IMR-90 (cell line): Measurements from ENCODE around the gene ALDH3A2. TPM values are rescaled to one million over a fixed set of nuclear protein-coding genes. Genes with fewer than 3 reads are reported as not detected.

Source experiments
- ATAC-seq: fragments of 200-7000 bp; cut with Tn5 transposase; 2 replicates; pipeline ENCODE4 v1.9.1; 2020; ENCODE audit warnings: low read depth, mild to moderate bottlenecking, moderate library complexity
- BruUV-seq: library from RNA; stranded (reverse); fragments of 400-500 nt; replicated peaks from 2 replicates; lab custom pipeline; 2021; lab: Mats Ljungman, UMichigan
- CTCF ChIA-PET: fragments of 300-600 bp; formaldehyde crosslinking; extraction: SDS; loops from one replicate; lab custom pipeline; 2021; ENCODE audit warnings: antibody characterized with exemption; lab: Yijun Ruan, JAX
- POLR2A ChIA-PET: fragments of 300-600 bp; sonication (Branson Sonifier 250); formaldehyde crosslinking; loops from one replicate; lab custom pipeline; 2022; ENCODE audit warnings: antibody characterized with exemption; ENCODE audit not compliant: unreplicated experiment; lab: Charles Lee
- DNase-seq: peaks from one replicate; pipeline ENCODE4 v3.0.0; 2013
- H2AFZ ChIP-seq: replicated peaks from 2 replicates; pipeline ENCODE3; 2013; ENCODE audit warnings: low read length, mild to moderate bottlenecking; ENCODE audit not compliant: poor library complexity
- H2AK5ac ChIP-seq: 2 replicates; pipeline ENCODE4 v1.6.1; 2013; ENCODE audit warnings: low read depth, low read length, inconsistent platforms
- H2AK9ac ChIP-seq: replicated peaks from 2 replicates; pipeline ENCODE3; 2013; ENCODE audit warnings: mild to moderate bottlenecking, low read depth, low read length, moderate library complexity; ENCODE audit not compliant: poor library complexity
- H2BK120ac ChIP-seq: 2 replicates; pipeline ENCODE4 v1.6.1; 2013; ENCODE audit warnings: low read depth, low read length, inconsistent platforms
- H2BK15ac ChIP-seq: 3 replicates; pipeline ENCODE4 v1.6.1; 2013; ENCODE audit warnings: low read depth, low read length, inconsistent platforms
- H2BK20ac ChIP-seq: 2 replicates; pipeline ENCODE4 v1.6.1; 2013; ENCODE audit warnings: low read depth, mild to moderate bottlenecking, inconsistent platforms, low read length, moderate library complexity
- H2BK5ac ChIP-seq: 2 replicates; pipeline ENCODE4 v1.6.1; 2013; ENCODE audit warnings: mild to moderate bottlenecking, low read depth, low read length, inconsistent platforms; ENCODE audit not compliant: poor library complexity, severe bottlenecking
- H3K14ac ChIP-seq: replicated peaks from 2 replicates; pipeline ENCODE4 v1.6.1; 2013; ENCODE audit warnings: low read depth, low read length, inconsistent platforms
- H3K18ac ChIP-seq: 2 replicates; pipeline ENCODE4 v1.6.1; 2013; ENCODE audit warnings: low read depth, low read length, control low read depth
- H3K23ac ChIP-seq: 2 replicates; pipeline ENCODE4 v1.6.1; 2013; ENCODE audit warnings: low read depth, low read length, inconsistent platforms
- H3K27ac ChIP-seq: 2 replicates; pipeline ENCODE4 v1.5.1; 2013; ENCODE audit warnings: mild to moderate bottlenecking, control low read depth, low read length; ENCODE audit not compliant: insufficient read depth
- H3K27me3 ChIP-seq: 2 replicates; pipeline ENCODE4 v1.6.1; 2013; ENCODE audit warnings: low read length; ENCODE audit not compliant: control insufficient read depth, insufficient read depth
- H3K36me3 ChIP-seq: 2 replicates; pipeline ENCODE4 v1.6.1; 2013; ENCODE audit warnings: low read length, mixed read lengths; ENCODE audit not compliant: control insufficient read depth, insufficient read depth
- H3K4ac ChIP-seq: 2 replicates; pipeline ENCODE4 v1.6.1; 2013; ENCODE audit warnings: low read depth, low read length, inconsistent platforms
- H3K4me1 ChIP-seq: 2 replicates; pipeline ENCODE4 v1.6.1; 2013; ENCODE audit warnings: low read length, mixed read lengths; ENCODE audit not compliant: control insufficient read depth, insufficient read depth
- H3K4me2 ChIP-seq: 2 replicates; pipeline ENCODE4 v1.6.1; 2013; ENCODE audit warnings: low read depth, mild to moderate bottlenecking, control low read depth, low read length, moderate library complexity
- H3K4me3 ChIP-seq: 2 replicates; pipeline ENCODE4 v1.5.1; 2013; ENCODE audit warnings: low read depth, mild to moderate bottlenecking, control low read depth, low read length, moderate library complexity; ENCODE audit not compliant: insufficient read depth
- H3K56ac ChIP-seq: 2 replicates; pipeline ENCODE4 v1.6.1; 2013; ENCODE audit warnings: low read length, inconsistent platforms; ENCODE audit not compliant: insufficient read depth; ENCODE audit errors: extremely low read depth
- H3K79me1 ChIP-seq, 2 experiments: 2 replicates each; pipeline ENCODE4 v1.6.1; 2013; ENCODE audit warnings: low read length in 2 of 2, inconsistent platforms in 1 of 2, low read depth in 1 of 2
- H3K9ac ChIP-seq: 2 replicates; pipeline ENCODE4 v1.6.1; 2013; ENCODE audit warnings: low read depth, low read length, control low read depth
- H3K9me1 ChIP-seq: 2 replicates; pipeline ENCODE4 v1.6.1; 2013; ENCODE audit warnings: low read length, inconsistent platforms; ENCODE audit not compliant: insufficient read depth
- H3K9me3 ChIP-seq: 2 replicates; pipeline ENCODE4 v1.6.1; 2013; ENCODE audit warnings: low read length; ENCODE audit not compliant: control insufficient read depth, insufficient read depth
- H4K20me1 ChIP-seq: 2 replicates; pipeline ENCODE4 v1.6.1; 2013; ENCODE audit warnings: low read length, inconsistent platforms; ENCODE audit not compliant: insufficient read depth
- H4K5ac ChIP-seq: 2 replicates; pipeline ENCODE4 v1.6.1; 2013; ENCODE audit warnings: mild to moderate bottlenecking, low read depth, low read length, control low read depth
- H4K8ac ChIP-seq, 2 experiments: 2 replicates each; pipeline ENCODE4 v1.6.1; 2013; ENCODE audit warnings: low read depth in 2 of 2, low read length in 2 of 2, control low read depth in 1 of 2, inconsistent platforms in 1 of 2
- H4K91ac ChIP-seq: 2 replicates; pipeline ENCODE4 v1.6.1; 2013; ENCODE audit warnings: low read depth, low read length, inconsistent platforms; ENCODE audit not compliant: insufficient read depth
- CEBPB ChIP-seq: IDR thresholded peaks from 2 replicates; pipeline ENCODE4 v1.6.1; 2012; ENCODE audit warnings: low read depth, low read length, improper control_type of control experiment
- FOS ChIP-seq: fragments of 150-350 bp; IDR thresholded peaks from 2 replicates; pipeline ENCODE4 v1.6.1; 2016; ENCODE audit warnings: low read depth, low read length
- MAFK ChIP-seq: IDR thresholded peaks from 2 replicates; pipeline ENCODE4 v1.6.1; 2012; ENCODE audit warnings: low read depth, low read length, improper control_type of control experiment
- MAZ ChIP-seq: IDR thresholded peaks from 2 replicates; pipeline ENCODE4 v1.6.1; 2012; ENCODE audit warnings: low read depth, mild to moderate bottlenecking, low read length, improper control_type of control experiment, moderate library complexity, borderline replicate concordance
- POLR2A ChIP-seq: IDR thresholded peaks from 2 replicates; pipeline ENCODE4 v1.6.1; 2012; ENCODE audit warnings: mild to moderate bottlenecking, low read depth, low read length
- RCOR1 ChIP-seq: IDR thresholded peaks from 2 replicates; pipeline ENCODE4 v1.6.1; 2012; ENCODE audit warnings: mild to moderate bottlenecking, low read length, improper control_type of control experiment; ENCODE audit not compliant: insufficient replicate concordance
- RFX5 ChIP-seq: IDR thresholded peaks from 2 replicates; pipeline ENCODE4 v1.8.0; 2012; ENCODE audit warnings: low read depth, mild to moderate bottlenecking, low read length, moderate library complexity
- SMC3 ChIP-seq: fragments of 150-350 bp; IDR thresholded peaks from 2 replicates; pipeline ENCODE4 v1.6.1; 2016; ENCODE audit warnings: low read depth, mild to moderate bottlenecking, antibody characterized with exemption, low read length, moderate library complexity
- WGBS, 2 experiments: methylation state at CpG; one replicate each; pipeline versions ENCODE4 v1.1.5 to v1.1.7; 2013; ENCODE audit warnings: missing lambda C conversion rate in 2 of 2; ENCODE audit not compliant: insufficient read length in 1 of 2; ENCODE audit errors: extremely low coverage in 2 of 2; 5-methylcytosine and 5-hydroxymethylcytosine counted together
- dilution Hi-C: fragments of 300-500 bp; cut with HindIII; formaldehyde crosslinking; loops from one replicate; pipeline ENCODE4 v1.14.3; 2018; ENCODE audit warnings: low sequenced_read_pairs; ENCODE audit not compliant: unreplicated experiment
- in situ Hi-C: fragments of 300-500 bp; cut with MboI; formaldehyde crosslinking; loops from 3 replicates; pipeline ENCODE4 v1.14.3; 2019; ENCODE audit warnings: low sequenced_read_pairs, inconsistent platforms, mixed read lengths
- intact Hi-C: fragments of 100-400 bp; cut with micrococcal nuclease; formaldehyde crosslinking; loops from 2 replicates; pipeline ENCODE4 v1.10.0; 2022
- polyA plus RNA-seq, 3 experiments: library from polyadenylated mRNA; depleted of rRNA; stranded (reverse); fragments of >200 nt; gene quantifications; 2 replicates each; pipeline ENCODE4 v1.2.3, GENCODE V29; 2012; ENCODE audit warnings: low replicate concordance in 1 of 3
- total RNA-seq: library from RNA; depleted of rRNA; stranded (reverse); fragments of >200 nt; gene quantifications from 2 replicates; pipeline ENCODE4 v1.2.3, GENCODE V29; 2012
- TF ChIP-seq, protein P1 (sequence below): conservative IDR thresholded peaks from 2 replicates; pipeline ENCODE4 v1.5.1; 2012; ENCODE audit warnings: mild to moderate bottlenecking, low read depth, low read length, improper control_type of control experiment
- TF ChIP-seq, protein P2 (sequence below): fragments of 150-350 bp; IDR thresholded peaks from 2 replicates; pipeline ENCODE4 v1.6.1; 2017; ENCODE audit warnings: mild to moderate bottlenecking, antibody characterized with exemption, low read length, low read depth

ALDH3A2 gene
- total and polyA plus RNA-seq, 2 of the 4 experiments (the other 2 are of a cell fraction): 4.0 to 7.9 TPM

DNA sequence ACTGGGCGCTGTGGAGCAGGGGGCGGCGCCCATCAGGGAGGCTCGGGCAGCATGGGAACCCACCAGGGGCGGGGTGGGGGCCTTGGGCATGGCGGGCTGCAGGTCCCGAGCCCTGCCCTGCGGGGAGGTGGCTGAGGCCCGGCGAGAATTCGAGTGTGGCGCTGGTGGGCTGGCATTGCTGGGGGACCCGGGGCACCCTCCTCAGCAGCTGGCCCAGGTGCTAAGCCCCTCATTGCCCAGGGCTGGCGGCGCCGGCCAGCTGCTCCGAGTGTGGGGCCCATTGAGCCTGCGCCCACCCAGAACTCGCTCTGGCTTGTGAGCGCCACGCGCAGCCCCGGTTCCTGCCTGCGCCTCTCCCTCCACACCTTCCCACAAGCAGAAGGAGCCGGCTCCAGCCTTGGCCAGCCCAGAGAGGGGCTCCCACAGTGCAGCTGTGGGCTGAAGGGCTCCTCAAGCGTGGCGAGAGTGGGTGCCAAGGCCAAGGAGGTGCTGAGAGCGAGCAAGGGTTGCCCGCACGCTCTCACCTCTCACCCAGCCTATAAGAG is 5.9 kb downstream of the ALDH3A2 start:
- no peak overlapping the region for H2BK20ac ChIP-seq
- H3K9ac ChIP-seq: no peak overlapping the region
- no peak overlapping the region for H3K14ac ChIP-seq
- H4K8ac ChIP-seq: no peak overlapping the region
- no peak overlapping the region for H3K56ac ChIP-seq
- H4K5ac ChIP-seq: no peak overlapping the region
- H3K79me1 ChIP-seq: no peaks in the 10 kb centered on the region
- no peak overlapping the region for H3K23ac ChIP-seq
- intact Hi-C loops: no loop called here
- H3K4me2 ChIP-seq: no peak overlapping the region
- no peak overlapping the region for H2BK15ac ChIP-seq
- ATAC-seq (no peak), DNase-seq (no peak)
- H3K4ac ChIP-seq: no peak overlapping the region
- no peak overlapping the region for H4K91ac ChIP-seq
- H2AFZ ChIP-seq: no peak overlapping the region
- no peaks in the 10 kb centered on the region; the same call in 1 of the 2 replicates for H3K36me3 ChIP-seq
- TF ChIP-seq, protein P1, sequence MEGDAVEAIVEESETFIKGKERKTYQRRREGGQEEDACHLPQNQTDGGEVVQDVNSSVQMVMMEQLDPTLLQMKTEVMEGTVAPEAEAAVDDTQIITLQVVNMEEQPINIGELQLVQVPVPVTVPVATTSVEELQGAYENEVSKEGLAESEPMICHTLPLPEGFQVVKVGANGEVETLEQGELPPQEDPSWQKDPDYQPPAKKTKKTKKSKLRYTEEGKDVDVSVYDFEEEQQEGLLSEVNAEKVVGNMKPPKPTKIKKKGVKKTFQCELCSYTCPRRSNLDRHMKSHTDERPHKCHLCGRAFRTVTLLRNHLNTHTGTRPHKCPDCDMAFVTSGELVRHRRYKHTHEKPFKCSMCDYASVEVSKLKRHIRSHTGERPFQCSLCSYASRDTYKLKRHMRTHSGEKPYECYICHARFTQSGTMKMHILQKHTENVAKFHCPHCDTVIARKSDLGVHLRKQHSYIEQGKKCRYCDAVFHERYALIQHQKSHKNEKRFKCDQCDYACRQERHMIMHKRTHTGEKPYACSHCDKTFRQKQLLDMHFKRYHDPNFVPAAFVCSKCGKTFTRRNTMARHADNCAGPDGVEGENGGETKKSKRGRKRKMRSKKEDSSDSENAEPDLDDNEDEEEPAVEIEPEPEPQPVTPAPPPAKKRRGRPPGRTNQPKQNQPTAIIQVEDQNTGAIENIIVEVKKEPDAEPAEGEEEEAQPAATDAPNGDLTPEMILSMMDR: no peak
- TF ChIP-seq CEBPB: no peak
- no peak for TF ChIP-seq SMC3
- no peak for TF ChIP-seq POLR2A
- no peak for TF ChIP-seq MAZ
- TF ChIP-seq FOS: no peak
- TF ChIP-seq RFX5: no peak
- TF ChIP-seq, protein P2, sequence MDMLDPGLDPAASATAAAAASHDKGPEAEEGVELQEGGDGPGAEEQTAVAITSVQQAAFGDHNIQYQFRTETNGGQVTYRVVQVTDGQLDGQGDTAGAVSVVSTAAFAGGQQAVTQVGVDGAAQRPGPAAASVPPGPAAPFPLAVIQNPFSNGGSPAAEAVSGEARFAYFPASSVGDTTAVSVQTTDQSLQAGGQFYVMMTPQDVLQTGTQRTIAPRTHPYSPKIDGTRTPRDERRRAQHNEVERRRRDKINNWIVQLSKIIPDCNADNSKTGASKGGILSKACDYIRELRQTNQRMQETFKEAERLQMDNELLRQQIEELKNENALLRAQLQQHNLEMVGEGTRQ: no peak
- TF ChIP-seq RCOR1: no peak
- no peak for TF ChIP-seq MAFK
- 89% methylated on average over 6 of the region's 30 CpGs; no CpG with 5 or more reads in 1 of the 2 experiments for WGBS, 2 experiments
- H3K9me3 ChIP-seq: peaks cover 2% of the 10 kb centered on the region; the same call in 1 of the 2 replicates
- no peak overlapping the region for H2AK9ac ChIP-seq
- dilution Hi-C loops: no loop called here
- no peak overlapping the region for H3K4me3 ChIP-seq
- H4K20me1 ChIP-seq: peaks cover 6% of the 10 kb centered on the region; the same call in 1 of the 2 replicates
- no peak overlapping the region for H2BK5ac ChIP-seq
- H3K18ac ChIP-seq: no peak overlapping the region
- no peak overlapping the region for H2AK5ac ChIP-seq
- peaks cover 11% of the 10 kb centered on the region for H3K27me3 ChIP-seq
- H3K27ac ChIP-seq: no peak overlapping the region
- ChIA-PET CTCF (no interaction called here), POLR2A (no interaction called here)
- BruUV-seq: no TSS peak
- H2BK120ac ChIP-seq: no peak overlapping the region
- in situ Hi-C loops: no loop called here
- no peaks in the 10 kb centered on the region for H3K9me1 ChIP-seq
- 0 out of 2 replicates have a peak, but pooled peaks cover 2% of the 10 kb centered on the region for H3K4me1 ChIP-seq
